GM23338 (cell line): ENCODE results near the gene AK6. TPM values are rescaled to one million over a fixed set of nuclear protein-coding genes. Genes with fewer than 3 reads are reported as not detected.

ENCODE experiments used
- ATAC-seq: fragments of 200-7000 bp; cut with Tn5 transposase; 3 replicates; pipeline ENCODE4 v1.9.1; 2020
- DNase-seq: peaks from one replicate; pipeline ENCODE4 v3.0.0-alpha.2; 2015; ENCODE audit warnings: low spot score
- H2AFZ ChIP-seq: fragments of 200-600 bp; sonication (generic); 2 replicates; pipeline ENCODE4 v1.8.0; 2016; ENCODE audit warnings: antibody characterized with exemption, mild to moderate bottlenecking, moderate library complexity
- H3F3A ChIP-seq: fragments of 200-600 bp; sonication (generic); replicated peaks from 2 replicates; pipeline ENCODE4 v1.8.0; 2017; ENCODE audit warnings: antibody characterized with exemption, mixed run types, low read depth
- H3K27ac ChIP-seq: fragments of 200-600 bp; sonication (generic); 2 replicates; pipeline ENCODE4 v1.6.1; 2016; ENCODE audit warnings: low read depth
- H3K27me3 ChIP-seq: fragments of 200-600 bp; sonication (generic); 2 replicates; pipeline ENCODE4 v1.8.0; 2016; ENCODE audit warnings: mild to moderate bottlenecking, mixed run types, moderate library complexity; ENCODE audit not compliant: insufficient read depth
- H3K36me3 ChIP-seq: fragments of 200-600 bp; sonication (generic); 2 replicates; pipeline ENCODE4 v1.8.0; 2016; ENCODE audit warnings: mild to moderate bottlenecking; ENCODE audit not compliant: insufficient read depth
- H3K4me1 ChIP-seq: fragments of 200-600 bp; sonication (generic); 2 replicates; pipeline ENCODE4 v1.8.0; 2016; ENCODE audit warnings: mild to moderate bottlenecking, moderate library complexity; ENCODE audit not compliant: insufficient read depth
- H3K4me2 ChIP-seq: fragments of 200-600 bp; sonication (generic); 2 replicates; pipeline ENCODE4 v1.7.1; 2017; ENCODE audit warnings: mixed run types
- H3K4me3 ChIP-seq: fragments of 200-600 bp; sonication (generic); 2 replicates; pipeline ENCODE4 v1.6.1; 2016; ENCODE audit warnings: mixed run types
- H3K79me2 ChIP-seq: fragments of 200-600 bp; sonication (generic); replicated peaks from 2 replicates; pipeline ENCODE4 v1.8.0; 2017; ENCODE audit warnings: mild to moderate bottlenecking; ENCODE audit not compliant: insufficient read depth
- H3K9me2 ChIP-seq: fragments of 200-600 bp; sonication (generic); 2 replicates; pipeline ENCODE4 v1.8.0; 2017; ENCODE audit not compliant: insufficient read depth
- H4K20me1 ChIP-seq: fragments of 200-600 bp; sonication (generic); replicated peaks from 2 replicates; pipeline ENCODE4 v1.8.0; 2017; ENCODE audit warnings: mild to moderate bottlenecking; ENCODE audit not compliant: insufficient read depth
- H3K27ac Mint-ChIP-seq: 2 replicates; pipeline ENCODE4 v1.8.0; 2020; ENCODE audit warnings: inconsistent platforms, mild to moderate bottlenecking, moderate library complexity, mixed read lengths
- H3K27me3 Mint-ChIP-seq: 3 replicates; pipeline ENCODE4 v1.8.0; 2022; ENCODE audit warnings: low read depth, mild to moderate bottlenecking, moderate library complexity, mixed read lengths, inconsistent platforms; ENCODE audit not compliant: insufficient read depth, poor library complexity
- H3K36me3 Mint-ChIP-seq: 3 replicates; pipeline ENCODE4 v1.8.0; 2021; ENCODE audit warnings: low read depth, mild to moderate bottlenecking, inconsistent platforms, moderate library complexity, mixed read lengths
- H3K4me1 Mint-ChIP-seq: 3 replicates; pipeline ENCODE4 v1.8.0; 2020; ENCODE audit warnings: mild to moderate bottlenecking, inconsistent platforms, mixed read lengths
- H3K4me3 Mint-ChIP-seq: 3 replicates; pipeline ENCODE4 v1.8.0; 2021; ENCODE audit warnings: moderate library complexity, mild to moderate bottlenecking, inconsistent platforms, mixed read lengths
- H3K9me3 Mint-ChIP-seq: 3 replicates; pipeline ENCODE4 v1.8.0; 2020; ENCODE audit warnings: moderate library complexity, mild to moderate bottlenecking, inconsistent platforms, mixed read lengths
- CREB1 ChIP-seq: fragments of 250-450 bp; sonication (Bioruptor Pico); IDR thresholded peaks from 2 replicates; pipeline ENCODE4 v1.5.0; 2020; ENCODE audit warnings: low read depth, mild to moderate bottlenecking, moderate library complexity
- CTCF ChIP-seq, 2 experiments: fragments of 200-600 bp in 1 of 2; sonication (generic) in 1 of 2; conservative IDR thresholded peaks; 2 replicates each; pipeline versions ENCODE4 v1.5.1 to v1.6.1; 2016 to 2017; ENCODE audit warnings: antibody characterized with exemption in 2 of 2, low read depth in 2 of 2, mild to moderate bottlenecking in 2 of 2, moderate library complexity in 1 of 2
- EZH2phosphoT487 ChIP-seq: fragments of 200-600 bp; sonication (generic); IDR thresholded peaks from one replicate; pipeline ENCODE4 v1.8.1; 2018; ENCODE audit warnings: antibody characterized with exemption; ENCODE audit not compliant: unreplicated experiment
- JUNB ChIP-seq: IDR thresholded peaks from one replicate; pipeline ENCODE4 v1.6.1; 2016; ENCODE audit warnings: antibody characterized with exemption; ENCODE audit not compliant: unreplicated experiment
- NANOG ChIP-seq: IDR thresholded peaks from 2 replicates; pipeline ENCODE4 v1.6.1; 2016; ENCODE audit warnings: antibody characterized with exemption, borderline replicate concordance
- POLR2AphosphoS5 ChIP-seq: IDR thresholded peaks from 2 replicates; pipeline ENCODE4 v1.6.1; 2016; ENCODE audit warnings: antibody characterized with exemption, low read depth
- REST ChIP-seq: IDR thresholded peaks from one replicate; pipeline ENCODE4 v1.6.1; 2018; ENCODE audit warnings: antibody characterized with exemption; ENCODE audit not compliant: unreplicated experiment
- STAT1 ChIP-seq: IDR thresholded peaks from one replicate; pipeline ENCODE4 v1.6.1; 2016; ENCODE audit warnings: antibody characterized with exemption; ENCODE audit not compliant: unreplicated experiment
- ZNF114 ChIP-seq: fragments of 250-450 bp; sonication (Bioruptor Pico); IDR thresholded peaks from 2 replicates; pipeline ENCODE4 v1.5.0; 2020; ENCODE audit warnings: mild to moderate bottlenecking, moderate library complexity
- ZNF331 ChIP-seq: fragments of 250-450 bp; sonication (Bioruptor Pico); IDR thresholded peaks from 2 replicates; pipeline ENCODE4 v1.5.0; 2020; ENCODE audit warnings: low read depth, mild to moderate bottlenecking, moderate library complexity
- ZNF462 ChIP-seq: fragments of 250-450 bp; sonication (Bioruptor Pico); IDR thresholded peaks from 2 replicates; pipeline ENCODE4 v1.5.0; 2020; ENCODE audit warnings: mild to moderate bottlenecking, moderate library complexity
- polyA plus RNA-seq: library from polyadenylated mRNA; unstranded; fragments of >200 nt; fragmentation: Nextera tagmentation; extraction: Ambion mirVana; gene quantifications from 2 replicates; pipeline ENCODE4 v1.2.1, GENCODE V29; 2016
- total RNA-seq: library from RNA; depleted of rRNA; stranded (reverse); fragments of >200 nt; shearing (Covaris generic); gene quantifications from 2 replicates; pipeline ENCODE4 v1.2.3, GENCODE V29; 2014

Gene AK6
- total and polyA plus RNA-seq, 2 experiments from 2014 or later = 37.3 to 260 TPM

- Mint-ChIP-seq H3K4me3 (no peak overlapping the region), H3K4me1 (0 out of 3 replicates have a peak, but pooled peaks cover 3% of the 10 kb centered on the region), H3K36me3 (peaks cover 26% of the 10 kb centered on the region), H3K27me3 (peaks cover 1% of the 10 kb centered on the region), H3K9me3 (peaks cover 20% of the 10 kb centered on the region), H3K27ac (no peak overlapping the region)
- Histone ChIP-seq H3K4me3 (no peak overlapping the region), H3K4me2 (no peak overlapping the region), H3K27ac (no peak overlapping the region), H4K20me1 (no peaks in the 10 kb centered on the region), H2AFZ (no peak overlapping the region), H3K27me3 (no peaks in the 10 kb centered on the region), H3F3A (no peaks in the 10 kb centered on the region), H3K4me1 (no peaks in the 10 kb centered on the region), H3K79me2 (no peaks in the 10 kb centered on the region), H3K9me2 (peaks cover under 1% of the 10 kb centered on the region; the same call in 1 of the 2 replicates), H3K36me3 (no peaks in the 10 kb centered on the region)
- ATAC-seq (no peak), DNase-seq (no peak)
- TF ChIP-seq CREB1 (CRISPR knock-in tag) (no peak), NANOG (no peak), STAT1 (no peak), POLR2AphosphoS5 (no peak), JUNB (no peak), CTCF (conservative IDR thresholded peaks at IDR 0.05; ENCODE audit: low read depth in 2 of 2) (no peak), ZNF114 (no peak), ZNF462 (CRISPR knock-in tag) (no peak), ZNF331 (CRISPR knock-in tag) (no peak), REST (no peak), EZH2phosphoT487 (no peak)
Observed at GRCh38 chr5:69313428-69313827, 55.9 kb downstream of the AK6 start.
